ENCODE measurements around the gene EGF.

The EGF gene

DNA sequence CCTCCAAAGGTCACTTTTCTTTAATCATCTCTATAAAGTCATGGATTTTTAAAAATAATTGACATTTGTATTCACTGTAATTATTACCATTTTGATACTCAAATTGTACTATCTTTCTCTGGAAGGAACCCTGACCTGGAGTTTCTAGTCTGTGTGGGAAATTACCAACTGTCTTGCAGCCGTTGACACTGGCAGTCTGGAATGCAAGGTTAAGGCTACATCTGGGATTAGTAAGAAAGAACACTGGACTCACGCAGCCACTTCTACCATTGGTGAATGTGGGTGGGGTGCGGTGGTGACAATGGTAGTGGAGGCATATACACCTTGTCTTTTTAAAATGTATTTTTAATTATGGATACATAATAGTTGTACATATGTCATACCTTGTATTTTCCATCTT, 40.9 kb downstream of the EGF start:
- H2AK5ac ChIP-seq (ENCODE audit: low read length, severe bottlenecking) = no peak overlapping the region
- no peak overlapping the region for H2AFZ ChIP-seq (ENCODE audit: low read depth, low read length)
- no peak overlapping the region for H3K4me3 ChIP-seq (ENCODE audit: insufficient read depth in 1 of 2, low read depth in 1 of 2, low read length in 2 of 2)
- H3K79me1 ChIP-seq (replicated peaks; ENCODE audit: low read length, poor library complexity, severe bottlenecking) = no peaks in the 10 kb centered on the region
- H3K14ac ChIP-seq (ENCODE audit: low read length in 2 of 2) = no peak overlapping the region
- no peak overlapping the region for H3K18ac ChIP-seq (ENCODE audit: low read depth in 1 of 2, low read length in 2 of 2)
- H2BK120ac ChIP-seq (ENCODE audit: low read depth, low read length) = no peak overlapping the region
- no peak overlapping the region for H2BK12ac ChIP-seq (ENCODE audit: low read length in 2 of 2)
- no peaks in the 10 kb centered on the region for H3K36me3 ChIP-seq (ENCODE audit: control insufficient read depth in 1 of 2, insufficient read depth in 2 of 2, low read depth in 1 of 2, low read length in 2 of 2)
- no peak overlapping the region for H3K23ac ChIP-seq (ENCODE audit: low read length in 2 of 2)
- no peak overlapping the region for H4K8ac ChIP-seq (ENCODE audit: low read length)
- H3K4ac ChIP-seq (ENCODE audit: low read depth in 1 of 2, low read length in 2 of 2) = no peak overlapping the region
- no peak overlapping the region for H3K9ac ChIP-seq (ENCODE audit: low read length)
- H3K27me3 ChIP-seq (ENCODE audit: control insufficient read depth in 1 of 2, insufficient read depth in 1 of 2, low read length in 2 of 2) = no peaks in the 10 kb centered on the region
- no peak overlapping the region for H2BK15ac ChIP-seq (ENCODE audit: low read depth, poor library complexity, severe bottlenecking)
- WGBS = 83% methylated on average over 1 of the region's 3 CpGs
- H3K9me3 ChIP-seq (ENCODE audit: control insufficient read depth, low read length) = no peaks in the 10 kb centered on the region
- H3K4me1 ChIP-seq (ENCODE audit: control insufficient read depth, insufficient read depth, low read depth, low read length) = no peaks in the 10 kb centered on the region
- no peak overlapping the region for H4K91ac ChIP-seq (ENCODE audit: low read length)
- H3K4me2 ChIP-seq (ENCODE audit: low read length, poor library complexity, severe bottlenecking) = no peak overlapping the region
- no peak for DNase-seq
- H2BK5ac ChIP-seq (ENCODE audit: low read depth, low read length, poor library complexity, severe bottlenecking) = no peak overlapping the region
- no peak overlapping the region for H3K27ac ChIP-seq (ENCODE audit: low read length, poor library complexity, severe bottlenecking)

GRCh38 chr4:109955146-109955545, 42.5 kb downstream of the EGF start:
- no peak overlapping the region for H3K9ac ChIP-seq (ENCODE audit: low read length)
- no peak overlapping the region for H3K18ac ChIP-seq (ENCODE audit: low read depth in 1 of 2, low read length in 2 of 2)
- DNase-seq = no peak
- H3K27ac ChIP-seq (ENCODE audit: low read length, poor library complexity, severe bottlenecking) = no peak overlapping the region
- no peak overlapping the region for H2BK12ac ChIP-seq (ENCODE audit: low read length in 2 of 2)
- H3K4me1 ChIP-seq (ENCODE audit: control insufficient read depth, insufficient read depth, low read depth, low read length) = no peaks in the 10 kb centered on the region
- H4K8ac ChIP-seq (ENCODE audit: low read length) = no peak overlapping the region
- H2AFZ ChIP-seq (ENCODE audit: low read depth, low read length) = no peak overlapping the region
- H3K4ac ChIP-seq (ENCODE audit: low read depth in 1 of 2, low read length in 2 of 2) = no peak overlapping the region
- H3K36me3 ChIP-seq (ENCODE audit: control insufficient read depth in 1 of 2, insufficient read depth in 2 of 2, low read depth in 1 of 2, low read length in 2 of 2) = no peaks in the 10 kb centered on the region
- H2BK120ac ChIP-seq (ENCODE audit: low read depth, low read length) = no peak overlapping the region
- H3K27me3 ChIP-seq (ENCODE audit: control insufficient read depth in 1 of 2, insufficient read depth in 1 of 2, low read length in 2 of 2) = no peaks in the 10 kb centered on the region
- H3K4me3 ChIP-seq (ENCODE audit: insufficient read depth in 1 of 2, low read depth in 1 of 2, low read length in 2 of 2) = no peak overlapping the region
- no peak overlapping the region for H2AK5ac ChIP-seq (ENCODE audit: low read length, severe bottlenecking)
- no peak overlapping the region for H4K91ac ChIP-seq (ENCODE audit: low read length)
- no peak overlapping the region for H3K14ac ChIP-seq (ENCODE audit: low read length in 2 of 2)
- H3K4me2 ChIP-seq (ENCODE audit: low read length, poor library complexity, severe bottlenecking) = no peak overlapping the region
- H3K79me1 ChIP-seq (replicated peaks; ENCODE audit: low read length, poor library complexity, severe bottlenecking) = no peaks in the 10 kb centered on the region
- 100% methylated on average over 1 of the region's 1 CpG for WGBS
- no peak overlapping the region for H3K23ac ChIP-seq (ENCODE audit: low read length in 2 of 2)
- no peak overlapping the region for H2BK15ac ChIP-seq (ENCODE audit: low read depth, poor library complexity, severe bottlenecking)
- no peak overlapping the region for H2BK5ac ChIP-seq (ENCODE audit: low read depth, low read length, poor library complexity, severe bottlenecking)
- H3K9me3 ChIP-seq (ENCODE audit: control insufficient read depth, low read length) = no peaks in the 10 kb centered on the region

DNA sequence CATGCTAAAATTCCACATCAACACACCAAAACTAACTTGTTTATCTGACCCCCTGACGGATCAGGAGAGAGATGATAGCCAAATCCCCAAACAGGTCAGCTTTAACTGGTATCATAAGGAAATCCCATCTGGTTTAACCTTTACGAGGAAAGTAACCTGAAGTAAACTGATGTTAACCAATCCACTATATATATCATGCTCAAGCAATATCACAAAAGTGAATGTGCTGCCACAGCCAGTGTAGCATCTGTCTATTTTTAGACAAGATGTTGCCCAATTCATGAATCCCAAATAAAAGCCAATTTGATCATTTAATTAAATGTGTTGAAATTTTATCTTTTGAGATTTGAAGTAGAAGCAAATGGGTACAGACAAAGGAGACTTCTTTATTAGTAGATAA, 44.5 kb downstream of the EGF start:
- WGBS = 93% methylated on average over 2 of the region's 2 CpGs
- Histone ChIP-seq H3K4me1 (ENCODE audit: control insufficient read depth, insufficient read depth, low read depth, low read length) (no peaks in the 10 kb centered on the region), H4K8ac (ENCODE audit: low read length) (no peak overlapping the region)

GRCh38 chr4:109959195-109959594, 46.5 kb downstream of the EGF start:
- Histone ChIP-seq H4K8ac (ENCODE audit: low read length) (no peak overlapping the region), H3K27me3 (ENCODE audit: control insufficient read depth in 1 of 2, insufficient read depth in 1 of 2, low read length in 2 of 2) (no peaks in the 10 kb centered on the region), H3K79me1 (replicated peaks; ENCODE audit: low read length, poor library complexity, severe bottlenecking) (no peaks in the 10 kb centered on the region), H2BK12ac (ENCODE audit: low read length in 2 of 2) (no peak overlapping the region), H3K4me1 (ENCODE audit: control insufficient read depth, insufficient read depth, low read depth, low read length) (no peaks in the 10 kb centered on the region), H2BK5ac (ENCODE audit: low read depth, low read length, poor library complexity, severe bottlenecking) (no peak overlapping the region), H3K9me3 (ENCODE audit: control insufficient read depth, low read length) (no peaks in the 10 kb centered on the region), H3K4me3 (ENCODE audit: insufficient read depth in 1 of 2, low read depth in 1 of 2, low read length in 2 of 2) (no peak overlapping the region), H2BK120ac (ENCODE audit: low read depth, low read length) (no peak overlapping the region), H3K4me2 (ENCODE audit: low read length, poor library complexity, severe bottlenecking) (no peak overlapping the region), H3K4ac (ENCODE audit: low read depth in 1 of 2, low read length in 2 of 2) (no peak overlapping the region), H3K9ac (ENCODE audit: low read length) (no peak overlapping the region), H3K14ac (ENCODE audit: low read length in 2 of 2) (no peak overlapping the region), H3K27ac (ENCODE audit: low read length, poor library complexity, severe bottlenecking) (no peak overlapping the region), H2AK5ac (ENCODE audit: low read length, severe bottlenecking) (no peak overlapping the region), H2BK15ac (ENCODE audit: low read depth, poor library complexity, severe bottlenecking) (no peak overlapping the region), H4K91ac (ENCODE audit: low read length) (no peak overlapping the region), H3K18ac (ENCODE audit: low read depth in 1 of 2, low read length in 2 of 2) (no peak overlapping the region), H3K36me3 (ENCODE audit: control insufficient read depth in 1 of 2, insufficient read depth in 2 of 2, low read depth in 1 of 2, low read length in 2 of 2) (no peaks in the 10 kb centered on the region), H3K23ac (ENCODE audit: low read length in 2 of 2) (no peak overlapping the region), H2AFZ (ENCODE audit: low read depth, low read length) (no peak overlapping the region)
- WGBS = 98% methylated on average over 5 of the region's 8 CpGs
- DNase-seq = no peak

More for the DNA sequence above, 44.5 kb downstream of the EGF start:
- H3K9ac ChIP-seq (ENCODE audit: low read length) = no peak overlapping the region
- H2AK5ac ChIP-seq (ENCODE audit: low read length, severe bottlenecking) = no peak overlapping the region
- H2AFZ ChIP-seq (ENCODE audit: low read depth, low read length) = no peak overlapping the region
- H3K4ac ChIP-seq (ENCODE audit: low read depth in 1 of 2, low read length in 2 of 2) = no peak overlapping the region
- H3K23ac ChIP-seq (ENCODE audit: low read length in 2 of 2) = no peak overlapping the region
- H3K18ac ChIP-seq (ENCODE audit: low read depth in 1 of 2, low read length in 2 of 2) = no peak overlapping the region
- H2BK15ac ChIP-seq (ENCODE audit: low read depth, poor library complexity, severe bottlenecking) = no peak overlapping the region
- no peaks in the 10 kb centered on the region for H3K79me1 ChIP-seq (replicated peaks; ENCODE audit: low read length, poor library complexity, severe bottlenecking)
- no peak overlapping the region for H2BK120ac ChIP-seq (ENCODE audit: low read depth, low read length)
- no peak overlapping the region for H3K14ac ChIP-seq (ENCODE audit: low read length in 2 of 2)
- H3K36me3 ChIP-seq (ENCODE audit: control insufficient read depth in 1 of 2, insufficient read depth in 2 of 2, low read depth in 1 of 2, low read length in 2 of 2) = no peaks in the 10 kb centered on the region
- no peak overlapping the region for H3K27ac ChIP-seq (ENCODE audit: low read length, poor library complexity, severe bottlenecking)
- no peaks in the 10 kb centered on the region for H3K9me3 ChIP-seq (ENCODE audit: control insufficient read depth, low read length)
- H3K4me3 ChIP-seq (ENCODE audit: insufficient read depth in 1 of 2, low read depth in 1 of 2, low read length in 2 of 2) = no peak overlapping the region
- no peak overlapping the region for H4K91ac ChIP-seq (ENCODE audit: low read length)
- H3K27me3 ChIP-seq (ENCODE audit: control insufficient read depth in 1 of 2, insufficient read depth in 1 of 2, low read length in 2 of 2) = no peaks in the 10 kb centered on the region
- no peak overlapping the region for H2BK5ac ChIP-seq (ENCODE audit: low read depth, low read length, poor library complexity, severe bottlenecking)
- no peak for DNase-seq
- no peak overlapping the region for H3K4me2 ChIP-seq (ENCODE audit: low read length, poor library complexity, severe bottlenecking)
- no peak overlapping the region for H2BK12ac ChIP-seq (ENCODE audit: low read length in 2 of 2)

All from mesenchymal stem cell (in vitro differentiated cells and primary cell).